Measurements from ENCODE around the gene CBY2. TPM values are rescaled to one million over a fixed set of nuclear protein-coding genes. Genes with fewer than 3 reads are reported as not detected.
"Not testable (repeated sequence)": the region's sequence is repeated elsewhere in the genome, so short reads cannot be mapped to it uniquely, and the experiment has no call there.

The CBY2 gene
- polyA plus RNA-seq, 1 donor = 0.58 TPM

- DNase-seq = no peak
Measured at GRCh38 chr13:45748941-45749759, 47.0 kb downstream of the CBY2 start.

GRCh38 chr13:45750566-45750965, 48.4 kb downstream of the CBY2 start:
- no peak for DNase-seq

- DNase-seq = no peak
Measured at GRCh38 chr13:45751885-45752284, 49.8 kb downstream of the CBY2 start.

- no peak for DNase-seq
Measured at GRCh38 chr13:45752510-45752909, 50.4 kb downstream of the CBY2 start.

- not testable (repeated sequence) for DNase-seq
Measured at GRCh38 chr13:45756498-45756897, 54.4 kb downstream of the CBY2 start.

- not testable (repeated sequence) for DNase-seq
Measured at GRCh38 chr13:45757589-45757988, 55.5 kb downstream of the CBY2 start.

- DNase-seq = no peak
Measured at GRCh38 chr13:45763419-45763818, 61.3 kb downstream of the CBY2 start.

Other genes starting within 250 kb of the CBY2 start
- gene COG3, start 237.4 kb upstream of the CBY2 start, polyA plus RNA-seq (ENCODE audit: insufficient read length) = 39.5 TPM
- 4.0 TPM for gene ERICH6B, start 86.6 kb upstream of the CBY2 start, polyA plus RNA-seq (ENCODE audit: insufficient read length)
- 1.2 TPM for gene SIAH3, start 149.4 kb downstream of the CBY2 start, polyA plus RNA-seq (ENCODE audit: insufficient read length)

Measured in left kidney (tissue), 2 donors.